ENCODE results near the gene PYGL. TPM values are rescaled to one million over a fixed set of nuclear protein-coding genes. Genes with fewer than 3 reads are reported as not detected.

The PYGL gene
- total RNA-seq, 1 experiment from 2014 or later: 23.0 TPM

GRCh38 chr14:50951032-50951431 is 6.7 kb upstream of the PYGL start:
- ChIA-PET POLR2A (no interaction called here), CTCF (interaction anchor here (0.7 to 1.2 kb wide), 2 partner anchors 144 to 760 kb away, joined by 3 to 11 read pairs; partner anchors contain the start of gene TRIM9)
- no peaks in the 10 kb centered on the region for H3K27me3 ChIP-seq (ENCODE audit: control insufficient read depth, insufficient read depth, low read length)
- ATAC-seq: no peak
- no peaks in the 10 kb centered on the region for H3K9me3 ChIP-seq (ENCODE audit: control insufficient read depth, insufficient read depth, low read depth, low read length)
- TF ChIP-seq TCF7L2 (IDR thresholded peaks at IDR 0.05; ENCODE audit: low read depth, low read length) (no peak), CTCF (IDR thresholded peaks at IDR 0.05) (no peak), POLR2AphosphoS5 (IDR thresholded peaks at IDR 0.05; ENCODE audit: low read depth, low read length) (no peak)
- H3K4me1 ChIP-seq (ENCODE audit: control insufficient read depth, insufficient read depth, low read length): no peaks in the 10 kb centered on the region
- no peak for DNase-seq (ENCODE audit: low read depth, low spot score)
- in situ Hi-C loops (cut with HindIII; ENCODE audit: low pct_unique_long_range_greater_than_20kb, low sequenced_read_pairs): no loop called here
- H3K36me3 ChIP-seq (ENCODE audit: control insufficient read depth, insufficient read depth, low read length): no peaks in the 10 kb centered on the region
- intact Hi-C loops (cut with micrococcal nuclease; ENCODE audit: unreplicated experiment): loop anchor here (10.0 kb wide), 2 partner anchors 144 to 264 kb away; partner anchors contain the start of gene TRIM9
- no peak overlapping the region for H3K4me3 ChIP-seq (ENCODE audit: low read depth in 2 of 2, low read length in 2 of 2)
- no TSS peak for BruUV-seq (replicated peaks)
- no peak overlapping the region for H3K27ac ChIP-seq (ENCODE audit: low read length)

GRCh38 chr14:50948205-50948604 is 3.9 kb upstream of the PYGL start:
- ChIA-PET POLR2A (no interaction called here), CTCF (interaction anchor here (0.5 kb wide), 1 partner anchor 88 kb away, joined by 8 read pairs; no protein-coding TSS in a partner anchor)
- Histone ChIP-seq H3K27ac (ENCODE audit: low read length) (no peak overlapping the region), H3K4me1 (ENCODE audit: control insufficient read depth, insufficient read depth, low read length) (no peaks in the 10 kb centered on the region), H3K4me3 (ENCODE audit: low read depth in 2 of 2, low read length in 2 of 2) (no peak overlapping the region), H3K9me3 (ENCODE audit: control insufficient read depth, insufficient read depth, low read depth, low read length) (no peaks in the 10 kb centered on the region), H3K27me3 (ENCODE audit: control insufficient read depth, insufficient read depth, low read length) (no peaks in the 10 kb centered on the region), H3K36me3 (ENCODE audit: control insufficient read depth, insufficient read depth, low read length) (no peaks in the 10 kb centered on the region)
- no TSS peak for BruUV-seq (replicated peaks)
- in situ Hi-C loops (cut with HindIII; ENCODE audit: low pct_unique_long_range_greater_than_20kb, low sequenced_read_pairs): no loop called here
- DNase-seq (ENCODE audit: low read depth, low spot score) (no peak), ATAC-seq (no peak)
- intact Hi-C loops (cut with micrococcal nuclease; ENCODE audit: unreplicated experiment): no loop called here
- TF ChIP-seq, protein P1, sequence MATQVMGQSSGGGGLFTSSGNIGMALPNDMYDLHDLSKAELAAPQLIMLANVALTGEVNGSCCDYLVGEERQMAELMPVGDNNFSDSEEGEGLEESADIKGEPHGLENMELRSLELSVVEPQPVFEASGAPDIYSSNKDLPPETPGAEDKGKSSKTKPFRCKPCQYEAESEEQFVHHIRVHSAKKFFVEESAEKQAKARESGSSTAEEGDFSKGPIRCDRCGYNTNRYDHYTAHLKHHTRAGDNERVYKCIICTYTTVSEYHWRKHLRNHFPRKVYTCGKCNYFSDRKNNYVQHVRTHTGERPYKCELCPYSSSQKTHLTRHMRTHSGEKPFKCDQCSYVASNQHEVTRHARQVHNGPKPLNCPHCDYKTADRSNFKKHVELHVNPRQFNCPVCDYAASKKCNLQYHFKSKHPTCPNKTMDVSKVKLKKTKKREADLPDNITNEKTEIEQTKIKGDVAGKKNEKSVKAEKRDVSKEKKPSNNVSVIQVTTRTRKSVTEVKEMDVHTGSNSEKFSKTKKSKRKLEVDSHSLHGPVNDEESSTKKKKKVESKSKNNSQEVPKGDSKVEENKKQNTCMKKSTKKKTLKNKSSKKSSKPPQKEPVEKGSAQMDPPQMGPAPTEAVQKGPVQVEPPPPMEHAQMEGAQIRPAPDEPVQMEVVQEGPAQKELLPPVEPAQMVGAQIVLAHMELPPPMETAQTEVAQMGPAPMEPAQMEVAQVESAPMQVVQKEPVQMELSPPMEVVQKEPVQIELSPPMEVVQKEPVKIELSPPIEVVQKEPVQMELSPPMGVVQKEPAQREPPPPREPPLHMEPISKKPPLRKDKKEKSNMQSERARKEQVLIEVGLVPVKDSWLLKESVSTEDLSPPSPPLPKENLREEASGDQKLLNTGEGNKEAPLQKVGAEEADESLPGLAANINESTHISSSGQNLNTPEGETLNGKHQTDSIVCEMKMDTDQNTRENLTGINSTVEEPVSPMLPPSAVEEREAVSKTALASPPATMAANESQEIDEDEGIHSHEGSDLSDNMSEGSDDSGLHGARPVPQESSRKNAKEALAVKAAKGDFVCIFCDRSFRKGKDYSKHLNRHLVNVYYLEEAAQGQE (IDR thresholded peaks at IDR 0.05; ENCODE audit: insufficient read depth in 1 of 2, low read depth in 2 of 2, low read length in 1 of 2): no peak
- no peak for TF ChIP-seq SIN3A (IDR thresholded peaks at IDR 0.05; ENCODE audit: borderline replicate concordance, insufficient read depth, low read depth, low read length)
- TF ChIP-seq TCF7L2 (IDR thresholded peaks at IDR 0.05; ENCODE audit: low read depth, low read length): no peak
- no peak for TF ChIP-seq CTCF (IDR thresholded peaks at IDR 0.05)
- TF ChIP-seq POLR2AphosphoS5 (IDR thresholded peaks at IDR 0.05; ENCODE audit: low read depth, low read length): no peak
